ENCODE data around the gene CNTNAP5. TPM values are rescaled to one million over a fixed set of nuclear protein-coding genes. Genes with fewer than 3 reads are reported as not detected.

The CNTNAP5 gene
- total RNA-seq, 1 experiment from 2014 or later: 0.48 TPM

GRCh38 chr2:124867247-124867646 lies 842.2 kb downstream of the CNTNAP5 start:
- no peak overlapping the region for H3K18ac ChIP-seq (ENCODE audit: insufficient read length, low read depth, low read length)
- H3K79me1 ChIP-seq (ENCODE audit: insufficient read depth, low read depth, low read length, poor library complexity, severe bottlenecking): no peaks in the 10 kb centered on the region
- no peak overlapping the region for H2AFZ ChIP-seq (ENCODE audit: low read length)
- no peak overlapping the region for H3K27ac ChIP-seq (ENCODE audit: insufficient read length, low read depth, low read length)
- no peak overlapping the region for H3K4ac ChIP-seq (ENCODE audit: low read depth, low read length)
- no peak for TF ChIP-seq CTCF (conservative IDR thresholded peaks at IDR 0.05)
- H2BK120ac ChIP-seq (ENCODE audit: low read depth, low read length, poor library complexity, severe bottlenecking): no peak overlapping the region
- no peak overlapping the region for H3K27ac Mint-ChIP-seq
- DNase-seq: no peak
- H2BK15ac ChIP-seq (ENCODE audit: low read depth, low read length): no peak overlapping the region
- H2BK12ac ChIP-seq (ENCODE audit: insufficient read length, low read depth, low read length): no peak overlapping the region
- H3K9me3 Mint-ChIP-seq: no peaks in the 10 kb centered on the region
- no peak overlapping the region for H4K5ac ChIP-seq (ENCODE audit: insufficient read length, low read depth, low read length)
- no peak overlapping the region for H3K23ac ChIP-seq (ENCODE audit: insufficient read length, low read depth, low read length)
- H3K36me3 Mint-ChIP-seq (ENCODE audit: insufficient read depth in 1 of 3, low read depth in 3 of 3): no peaks in the 10 kb centered on the region
- peaks cover 0 to 5% of the 10 kb centered on the region in 2 experiments; a peak in 1 of 4 replicates for H3K4me1 Mint-ChIP-seq
- H2AK5ac ChIP-seq (ENCODE audit: insufficient read length, low read length): no peak overlapping the region
- H3K27me3 ChIP-seq (ENCODE audit: insufficient read depth, low read length): no peaks in the 10 kb centered on the region
- H2BK20ac ChIP-seq (ENCODE audit: low read depth, low read length, poor library complexity, severe bottlenecking): no peak overlapping the region
- no peaks in the 10 kb centered on the region for H3K27me3 Mint-ChIP-seq (ENCODE audit: low read depth)
- no peaks in the 10 kb centered on the region for H3K23me2 ChIP-seq (ENCODE audit: insufficient read length, low read depth, low read length, poor library complexity, severe bottlenecking)
- H4K20me1 ChIP-seq (ENCODE audit: control insufficient read depth, insufficient read depth, insufficient read length): no peaks in the 10 kb centered on the region
- no peak overlapping the region for H3T11ph ChIP-seq (ENCODE audit: low read length)
- H3K4me2 ChIP-seq (ENCODE audit: insufficient read depth, insufficient read length, low read length): no peak overlapping the region
- H3K14ac ChIP-seq (ENCODE audit: insufficient read depth, low read length): no peak overlapping the region
- H3K9ac ChIP-seq (ENCODE audit: extremely low read depth, insufficient read length, low read length): no peak overlapping the region
- no CpG with 5 or more reads among the region's 3 CpGs for WGBS (ENCODE audit: extremely low coverage, insufficient read length, low lambda C conversion rate)
- no peaks in the 10 kb centered on the region for H3K79me2 ChIP-seq (ENCODE audit: insufficient read depth, low read length)
- no peak overlapping the region for H4K91ac ChIP-seq (ENCODE audit: insufficient read length, low read depth, low read length)
- H3K4me3 Mint-ChIP-seq: no peak overlapping the region
- H3K9me3 ChIP-seq (ENCODE audit: control insufficient read depth, low read depth, low read length): no peaks in the 10 kb centered on the region
- H3K4me1 ChIP-seq (ENCODE audit: insufficient read depth, low read length): no peaks in the 10 kb centered on the region
- H4K8ac ChIP-seq (replicated peaks; ENCODE audit: insufficient read length, low read depth, low read length): no peak overlapping the region
- no peak overlapping the region for H3K56ac ChIP-seq (ENCODE audit: insufficient read length, low read depth, low read length)
- no peak overlapping the region for H2BK5ac ChIP-seq (ENCODE audit: insufficient read length, low read length)
